ENCODE data around the gene KHSRP.

- TF ChIP-seq CTCF (IDR thresholded peaks at IDR 0.05) (no peak), POLR2A (IDR thresholded peaks at IDR 0.05) (no peak), POLR2AphosphoS5 (IDR thresholded peaks at IDR 0.05) (no peak)
These were observed 28.3 kb upstream of the KHSRP start for GRCh38 chr19:6452899-6453298.
